Measurements from ENCODE around the gene OVCA2.

- TF ChIP-seq EZH2 (IDR thresholded peaks at IDR 0.05) (no peak), CTCF (IDR thresholded peaks at IDR 0.05 in 2 of 3, conservative IDR thresholded peaks at IDR 0.05 in 1 of 3; ENCODE audit: borderline replicate concordance in 1 of 3, insufficient read depth in 1 of 3, low read depth in 2 of 3, low read length in 2 of 3) (no peak), ELF1 (IDR thresholded peaks at IDR 0.05; ENCODE audit: borderline replicate concordance, low read depth) (no peak), ZBTB33 (IDR thresholded peaks at IDR 0.05; ENCODE audit: extremely low read depth, insufficient replicate concordance, low read length) (no peak), POLR2A (IDR thresholded peaks at IDR 0.05; ENCODE audit: borderline replicate concordance, extremely low read depth, insufficient read depth, insufficient read length) (no peak), ZFX (IDR thresholded peaks at IDR 0.05) (no peak), ATF3 (IDR thresholded peaks at IDR 0.05) (no peak)
Measured at GRCh38 chr17:2048805-2049204, 7.0 kb downstream of the OVCA2 start.

All from HCT116 (cell line).